ENCODE data around the gene COL13A1.

COL13A1 gene

GRCh38 chr10:69792341-69792740 is 9.4 kb upstream of the COL13A1 start:
- no peak for DNase-seq

GRCh38 chr10:69794673-69795072 is 7.0 kb upstream of the COL13A1 start:
- no peak for DNase-seq

GRCh38 chr10:69795242-69795934 is 6.3 kb upstream of the COL13A1 start:
- DNase-seq: no peak

- DNase-seq: no peak
These were observed 3.7 kb upstream of the COL13A1 start for GRCh38 chr10:69797959-69798358.

GRCh38 chr10:69800109-69800508 is 1.6 kb upstream of the COL13A1 start:
- no peak for DNase-seq

- DNase-seq: no peak
These were observed 1.0 kb upstream of the COL13A1 start for GRCh38 chr10:69800665-69801064.

- no peak for DNase-seq
These were observed 642 bp upstream of the COL13A1 start for GRCh38 chr10:69801094-69801433.

GRCh38 chr10:69802424-69803161 is 887 bp downstream of the COL13A1 start:
- no peak for DNase-seq

GRCh38 chr10:69803809-69804208 is 2.1 kb downstream of the COL13A1 start:
- no peak for DNase-seq

GRCh38 chr10:69804775-69805174 is 3.1 kb downstream of the COL13A1 start:
- DNase-seq: no peak

GRCh38 chr10:69807122-69807521 is 5.4 kb downstream of the COL13A1 start:
- DNase-seq: no peak

GRCh38 chr10:69807696-69808095 is 6.0 kb downstream of the COL13A1 start:
- DNase-seq: no peak

GRCh38 chr10:69809318-69809717 is 7.6 kb downstream of the COL13A1 start:
- no peak for DNase-seq

- DNase-seq: no peak
These were observed 8.4 kb downstream of the COL13A1 start for GRCh38 chr10:69810097-69810496.

GRCh38 chr10:69810675-69811397 is 9.1 kb downstream of the COL13A1 start:
- DNase-seq: no peak

- no peak for DNase-seq
These were observed 11.9 kb downstream of the COL13A1 start for GRCh38 chr10:69813632-69814031.

- no peak for DNase-seq
These were observed 12.5 kb downstream of the COL13A1 start for GRCh38 chr10:69814251-69814650.

GRCh38 chr10:69815104-69815503 is 13.4 kb downstream of the COL13A1 start:
- no peak for DNase-seq

- no peak for DNase-seq
These were observed 14.8 kb downstream of the COL13A1 start for GRCh38 chr10:69816521-69816920.

- no peak for DNase-seq
These were observed 15.4 kb downstream of the COL13A1 start for GRCh38 chr10:69817078-69817581.

- no peak for DNase-seq
These were observed 17.1 kb downstream of the COL13A1 start for GRCh38 chr10:69818676-69819239.

- DNase-seq: no peak
These were observed 18.2 kb downstream of the COL13A1 start for GRCh38 chr10:69819716-69820506.

- no peak for DNase-seq
These were observed 19.1 kb downstream of the COL13A1 start for GRCh38 chr10:69820817-69821216.
